Mucosa of gallbladder (tissue), 1 donor: ENCODE data around the gene NMD3. TPM values are rescaled to one million over a fixed set of nuclear protein-coding genes. Genes with fewer than 3 reads are reported as not detected.
"Not testable (repeated sequence)": the region's sequence is repeated elsewhere in the genome, so short reads cannot be mapped to it uniquely, and the experiment has no call there.

Experiments
- DNase-seq: peaks from one replicate; pipeline ENCODE4 v3.0.0-alpha.2; 2020; ENCODE audit warnings: low spot score
- total RNA-seq: library from RNA; stranded (reverse); gene quantifications from one replicate; pipeline ENCODE4 v1.2.1, GENCODE V29; 2021
- donor health status: DM: no; HTN: no; CAD: no.

NMD3 gene
- total RNA-seq, 1 donor from 2014 or later: 41.9 TPM

DNA sequence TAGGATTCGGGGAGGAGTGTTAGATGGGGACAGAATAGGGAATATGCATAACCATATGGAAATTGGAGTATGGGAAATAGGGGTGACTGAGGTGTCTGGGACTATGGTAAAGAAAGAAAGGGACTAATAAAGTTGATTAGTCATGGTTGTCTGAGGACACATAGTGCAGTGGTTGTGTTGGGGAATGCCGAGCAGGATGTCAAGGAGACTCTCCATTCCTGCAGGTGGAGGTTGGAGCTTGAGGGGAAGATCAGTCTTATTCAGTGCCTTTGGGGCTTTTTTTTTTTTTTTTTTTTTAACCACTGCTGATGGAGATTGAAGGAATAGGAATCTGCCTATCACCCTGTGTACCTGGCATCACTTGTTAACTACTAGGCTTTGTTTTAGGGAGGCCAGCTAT, 10.8 kb downstream of the NMD3 start:
- DNase-seq: no peak

DNA sequence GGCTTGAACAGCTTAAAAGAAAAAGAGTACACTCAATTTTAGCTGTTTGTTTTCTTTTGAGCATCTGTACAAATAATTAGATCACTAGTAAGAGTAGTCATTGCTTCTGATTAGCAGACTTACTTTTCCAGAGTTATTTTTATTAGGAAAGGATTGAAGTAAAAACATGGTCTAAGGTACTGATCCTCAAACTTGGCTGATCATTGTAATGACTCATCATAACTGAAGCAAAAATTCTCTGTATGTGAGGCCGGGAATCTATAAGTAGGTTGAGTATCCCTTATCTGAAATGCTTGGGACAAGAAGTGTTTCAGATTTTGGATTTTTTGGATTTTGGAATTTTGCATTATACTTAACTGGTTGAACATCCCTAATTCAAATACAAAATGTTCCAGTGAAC, 12.4 kb downstream of the NMD3 start:
- no peak for DNase-seq

DNA sequence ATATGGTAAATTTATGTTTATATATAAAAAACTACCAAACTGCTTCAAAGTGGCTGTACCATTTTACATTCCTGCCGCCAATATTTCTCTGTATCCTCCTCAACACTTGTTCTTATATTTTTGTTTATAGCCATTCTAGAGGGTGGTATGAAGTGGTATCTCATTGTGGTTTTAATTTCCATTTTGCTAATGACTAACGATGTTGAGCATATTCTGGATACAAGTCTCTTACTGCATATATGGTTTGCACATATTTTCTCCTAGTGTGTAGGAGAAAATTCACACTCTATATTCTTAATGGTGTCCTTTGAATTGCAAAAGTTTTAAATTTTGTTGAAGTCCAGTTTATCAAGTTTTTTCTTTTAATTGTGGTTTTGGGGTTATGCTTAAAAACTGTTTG, 15.1 kb downstream of the NMD3 start:
- no peak for DNase-seq

DNA sequence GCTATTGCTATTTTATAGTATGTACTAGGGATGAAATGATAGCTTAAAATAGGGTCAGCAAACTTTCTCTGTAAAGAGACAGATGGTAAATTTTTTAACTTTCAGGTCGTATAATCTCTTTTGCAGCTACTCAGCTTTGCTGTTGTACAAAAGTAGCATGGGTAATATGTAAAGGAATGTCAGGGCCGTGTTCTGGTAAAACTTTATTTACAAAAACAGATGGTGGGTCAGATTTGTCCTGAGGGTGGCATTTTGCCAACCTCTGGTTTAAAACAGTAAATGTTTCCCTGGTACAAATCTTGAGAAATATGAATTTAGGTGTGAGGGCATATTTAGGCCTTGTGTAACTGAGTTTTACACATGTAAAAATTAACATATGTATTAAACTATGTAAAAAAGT, 18.6 kb downstream of the NMD3 start:
- no peak for DNase-seq

GRCh38 chr3:161244538-161244937, 23.4 kb downstream of the NMD3 start:
- DNase-seq: no peak

- no peak for DNase-seq
Measured at GRCh38 chr3:161247049-161247448, 25.9 kb downstream of the NMD3 start.

- DNase-seq: no peak
Measured at GRCh38 chr3:161250116-161250515, 29.0 kb downstream of the NMD3 start.

- no peak for DNase-seq
Measured at GRCh38 chr3:161251716-161252115, 30.6 kb downstream of the NMD3 start.

GRCh38 chr3:161252143-161252542, 31.0 kb downstream of the NMD3 start:
- no peak for DNase-seq

DNA sequence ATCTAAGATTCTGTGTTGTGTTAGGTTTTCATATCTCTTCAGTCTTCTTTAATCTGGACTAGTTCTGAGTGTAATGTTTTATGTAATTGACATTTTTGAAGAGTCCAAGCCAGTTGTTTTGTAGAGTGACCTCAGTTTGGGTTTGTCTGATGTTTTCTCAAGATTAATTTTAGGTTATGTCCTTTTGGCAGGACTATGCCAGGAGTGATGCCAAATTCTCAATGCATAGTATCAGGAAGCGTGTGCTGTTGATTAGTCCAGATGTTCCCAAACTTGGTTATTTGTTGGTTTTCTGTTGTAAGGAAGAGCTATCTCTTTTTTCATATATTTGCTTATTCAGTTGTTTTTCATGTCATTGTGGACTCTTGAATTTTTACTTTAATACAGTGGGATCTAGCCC, 32.6 kb downstream of the NMD3 start:
- no peak for DNase-seq

GRCh38 chr3:161254861-161255260, 33.8 kb downstream of the NMD3 start:
- DNase-seq: no peak

GRCh38 chr3:161263057-161263456, 41.9 kb downstream of the NMD3 start:
- DNase-seq: no peak

DNA sequence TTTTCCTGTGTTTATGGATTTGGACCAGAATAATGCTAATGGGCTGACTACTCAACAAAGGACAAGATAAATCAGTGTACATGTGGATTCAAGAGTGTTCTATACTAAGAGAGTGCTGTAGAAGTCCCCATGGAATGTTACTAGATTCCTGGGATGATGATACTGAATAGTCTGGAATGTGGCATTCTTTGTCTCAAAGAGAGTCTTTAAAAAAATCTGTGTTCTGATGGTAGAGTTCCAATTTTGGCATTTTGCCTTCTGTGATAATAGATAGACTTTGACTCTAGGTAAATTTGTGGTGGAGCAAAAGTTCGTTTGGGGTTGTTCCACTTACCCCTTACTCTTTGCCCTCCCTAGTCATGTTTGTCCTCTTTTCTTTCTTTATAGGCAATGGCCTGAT, 43.7 kb downstream of the NMD3 start:
- DNase-seq: no peak

DNA sequence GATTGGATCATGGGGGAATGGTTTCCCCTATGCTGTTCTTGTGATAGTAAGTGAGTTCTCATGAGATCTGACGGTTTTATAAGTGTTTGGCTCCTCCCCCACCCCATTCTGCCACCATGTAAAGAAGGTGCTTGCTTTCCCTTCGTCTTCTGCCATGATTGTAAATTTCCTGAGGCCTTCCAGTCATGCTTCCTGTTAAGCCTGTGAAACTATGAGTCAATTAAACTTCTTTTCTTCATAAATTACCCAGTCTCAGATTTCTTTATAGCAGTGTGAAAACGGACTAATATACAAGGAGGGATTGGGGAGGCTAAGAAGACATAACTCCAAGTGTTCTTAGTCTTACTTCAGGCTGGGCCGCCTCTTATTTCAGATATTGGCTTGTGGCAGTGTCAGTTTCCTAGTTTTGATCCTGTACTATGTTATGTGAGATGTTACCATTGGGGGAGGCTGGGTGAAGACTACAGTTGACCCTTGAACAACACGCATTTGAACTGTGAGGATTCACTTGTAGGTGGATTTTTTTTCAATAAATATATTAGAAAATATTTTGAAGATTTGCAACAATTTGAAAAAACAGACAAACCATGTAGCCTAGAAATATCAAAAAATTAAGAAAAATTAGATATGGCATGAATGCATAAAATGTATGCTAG, 44.9 kb downstream of the NMD3 start:
- DNase-seq: no peak

DNA sequence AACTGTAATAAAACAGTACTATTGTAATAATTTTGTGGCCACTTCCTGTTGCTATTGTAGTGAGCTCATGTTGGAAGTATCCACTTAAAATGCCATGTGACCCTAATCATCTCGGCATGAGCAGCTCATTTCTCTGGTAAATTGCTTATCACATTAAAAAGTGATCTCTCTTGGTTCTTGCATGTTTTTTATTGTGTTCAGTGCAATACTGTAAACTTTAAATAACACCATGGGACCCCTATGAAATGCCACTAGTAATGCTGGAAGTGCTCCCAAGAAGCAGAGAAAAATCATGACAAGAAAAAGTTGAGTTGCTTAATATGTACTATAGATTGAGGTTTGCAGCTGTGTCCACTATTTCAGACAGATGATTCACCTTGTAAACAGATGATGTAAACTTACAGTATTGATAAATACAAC, 45.6 kb downstream of the NMD3 start:
- no peak for DNase-seq

- DNase-seq: no peak
Measured at GRCh38 chr3:161267646-161268045, 46.5 kb downstream of the NMD3 start.

GRCh38 chr3:161268601-161269000, 47.5 kb downstream of the NMD3 start:
- no peak for DNase-seq

DNA sequence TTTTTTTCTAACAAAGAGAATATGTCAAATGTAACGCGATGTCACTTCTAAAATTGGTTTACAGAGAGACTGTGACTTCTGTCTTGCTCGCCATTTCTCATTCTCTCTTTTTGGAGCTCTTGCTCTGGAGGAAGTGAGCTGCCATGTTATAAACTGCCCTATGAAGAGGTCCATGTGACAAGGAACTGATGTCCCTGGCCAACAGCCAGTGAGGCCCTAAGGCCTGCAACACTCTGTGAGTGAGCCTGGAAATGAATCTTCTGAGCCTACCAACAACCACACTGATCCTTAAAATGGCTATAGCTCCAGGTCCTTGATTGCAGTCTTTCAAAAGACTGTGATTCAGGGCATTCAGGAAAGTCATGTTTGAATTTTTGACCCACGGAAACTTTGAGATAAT, 49.9 kb downstream of the NMD3 start:
- DNase-seq: no peak

DNA sequence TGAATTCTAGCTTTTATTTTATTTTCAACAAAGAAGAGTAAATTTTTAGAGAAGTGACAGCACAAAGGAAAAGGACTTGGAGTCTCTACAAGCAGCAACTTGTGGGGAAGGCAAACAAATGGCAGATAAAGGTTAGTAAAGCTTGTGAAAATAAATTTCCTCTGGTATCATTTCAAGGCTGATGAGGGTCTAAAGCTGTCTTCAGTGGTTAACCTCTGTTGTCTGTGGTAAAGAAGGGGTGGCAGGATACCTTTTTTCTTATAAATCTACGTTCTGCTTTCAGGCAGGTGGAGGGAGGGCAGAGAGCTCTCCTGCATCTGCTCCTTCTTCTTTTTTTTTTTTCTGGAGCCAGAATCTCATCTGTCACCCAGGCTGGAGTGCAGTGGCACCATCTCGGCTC, 50.5 kb downstream of the NMD3 start:
- DNase-seq: no peak

DNA sequence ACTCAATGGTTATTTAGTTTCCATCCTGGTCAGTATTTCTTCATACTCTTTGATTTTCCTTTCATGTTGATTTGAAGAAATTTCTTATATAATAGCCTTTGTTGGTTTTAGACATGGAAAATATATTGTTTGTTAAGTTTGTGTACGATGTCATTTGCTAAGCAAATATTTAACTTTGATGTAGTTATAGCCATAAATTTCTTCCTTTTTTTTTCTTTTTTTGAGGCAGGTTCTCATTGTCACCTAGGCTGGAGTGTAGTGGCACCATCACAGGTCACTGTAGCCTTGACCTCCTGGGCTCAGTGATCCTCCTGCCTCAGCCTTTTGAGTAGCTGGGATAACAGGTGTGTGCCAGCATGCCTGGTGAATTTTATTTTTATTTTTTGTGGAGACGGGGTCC, 51.4 kb downstream of the NMD3 start:
- no peak for DNase-seq

GRCh38 chr3:161273589-161274218, 52.6 kb downstream of the NMD3 start:
- DNase-seq: no peak

GRCh38 chr3:161274691-161275298, 53.7 kb downstream of the NMD3 start:
- no peak for DNase-seq

DNA sequence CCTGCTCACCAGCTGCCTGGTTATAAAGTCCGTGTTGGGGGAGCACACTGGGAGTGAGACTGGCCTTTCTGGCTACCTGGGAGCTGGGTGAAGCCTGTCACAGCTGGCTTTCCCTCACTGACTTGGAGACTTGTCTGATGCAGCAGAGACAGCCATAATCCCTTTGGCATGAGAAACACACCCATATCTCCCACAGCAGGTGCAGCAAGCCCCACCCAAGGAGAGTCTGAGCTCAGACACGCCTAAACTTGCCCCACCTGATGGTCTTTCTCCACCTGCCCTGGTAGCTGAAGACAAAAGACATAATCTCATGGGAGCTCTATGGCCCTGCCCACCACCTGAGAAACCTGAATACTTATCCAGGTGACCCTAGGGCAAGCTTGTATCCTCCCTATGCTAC, 54.8 kb downstream of the NMD3 start:
- DNase-seq: no peak

GRCh38 chr3:161282387-161282786, 61.3 kb downstream of the NMD3 start:
- DNase-seq: not testable (repeated sequence)
